Fibroblast of gingiva (primary cell): ENCODE measurements around the gene QRICH1.
"Not testable (repeated sequence)": the region's sequence is repeated elsewhere in the genome, so short reads cannot be mapped to it uniquely, and the experiment has no call there.

ENCODE experiments used
- DNase-seq: peaks from one replicate; pipeline ENCODE4 v3.0.0-alpha.2; 2011; ENCODE audit warnings: low read depth

The QRICH1 gene

GRCh38 chr3:49017229-49017970, 76.5 kb downstream of the QRICH1 start:
- no peak for DNase-seq

GRCh38 chr3:49016414-49017228, 77.2 kb downstream of the QRICH1 start:
- DNase-seq = no peak

GRCh38 chr3:49015765-49016164, 78.1 kb downstream of the QRICH1 start:
- DNase-seq = no peak

GRCh38 chr3:49015072-49015471, 78.8 kb downstream of the QRICH1 start:
- DNase-seq = no peak

- no peak for DNase-seq
These were observed 79.9 kb downstream of the QRICH1 start for GRCh38 chr3:49013738-49014660.

- DNase-seq = no peak
These were observed 80.6 kb downstream of the QRICH1 start for GRCh38 chr3:49013113-49013737.

- no peak for DNase-seq
These were observed 81.3 kb downstream of the QRICH1 start for GRCh38 chr3:49012441-49013017.

- no peak for DNase-seq
These were observed 84.5 kb downstream of the QRICH1 start for GRCh38 chr3:49009396-49009795.

- DNase-seq = not testable (repeated sequence)
These were observed 85.2 kb downstream of the QRICH1 start for GRCh38 chr3:49008627-49009026.

GRCh38 chr3:49007771-49008528, 85.9 kb downstream of the QRICH1 start:
- DNase-seq = peak; percentile 92

GRCh38 chr3:49007068-49007770, 86.7 kb downstream of the QRICH1 start, which contains the start of gene WDR6:
WDR6 (plus strand) TSS chr3:49007391; CDS start chr3:49007432, 41 bp downstream.
- peak; percentile 97 for DNase-seq

- peak; percentile 50 for DNase-seq
These were observed 87.3 kb downstream of the QRICH1 start for GRCh38 chr3:49006408-49007067.

GRCh38 chr3:49005998-49006397, 87.9 kb downstream of the QRICH1 start:
- no peak for DNase-seq

- DNase-seq = no peak
These were observed 88.6 kb downstream of the QRICH1 start for GRCh38 chr3:49005303-49005680.

- DNase-seq = no peak
These were observed 89.2 kb downstream of the QRICH1 start for GRCh38 chr3:49004352-49005302.

GRCh38 chr3:49001155-49001554, 92.7 kb downstream of the QRICH1 start:
- no peak for DNase-seq

GRCh38 chr3:48999085-48999858, 94.6 kb downstream of the QRICH1 start:
- DNase-seq = no peak
